Tibial nerve (tissue), 4 donors: ENCODE results near the gene GALE. TPM values are rescaled to one million over a fixed set of nuclear protein-coding genes. Genes with fewer than 3 reads are reported as not detected.
A peak's percentile ranks its signal among the peaks of the same experiment; 100 is the strongest.

Experiments used
- DNase-seq, 2 donors: peaks; one replicate each; pipeline ENCODE4 v3.0.0-alpha.2; 2019; ENCODE audit warnings: low spot score in 2 of 2
- H3K27ac ChIP-seq, 4 donors: fragments of 200-600 bp; sonication (generic) in 3 of 4; one replicate each; pipeline ENCODE4 v1.5.1; 2017 to 2019; ENCODE audit warnings: mild to moderate bottlenecking in 1 of 4
- H3K27me3 ChIP-seq, 2 donors: fragments of 200-600 bp; sonication (generic) in 1 of 2; one replicate each; pipeline versions ENCODE4 v1.5.1 to v1.6.0; 2017 to 2019
- H3K36me3 ChIP-seq, 3 donors: fragments of 200-600 bp; sonication (generic); one replicate each; pipeline ENCODE4 v1.5.1; 2018 to 2019
- H3K4me1 ChIP-seq, 4 donors: fragments of 200-600 bp; sonication (generic) in 3 of 4; one replicate each; pipeline ENCODE4 v1.5.1; 2017 to 2019
- H3K4me3 ChIP-seq, 4 donors: fragments of 200-600 bp; sonication (generic) in 3 of 4; one replicate each; pipeline ENCODE4 v1.5.1; 2017 to 2019; ENCODE audit warnings: mild to moderate bottlenecking in 1 of 4, moderate library complexity in 1 of 4
- H3K9me3 ChIP-seq, 4 donors: fragments of 200-600 bp; sonication (generic) in 3 of 4; one replicate each; pipeline ENCODE4 v1.5.1; 2017 to 2019
- EP300 ChIP-seq, 2 donors: sonication (generic); formaldehyde crosslinking; IDR thresholded peaks; one replicate each; pipeline ENCODE4 v1.6.1; 2017; ENCODE audit warnings: antibody characterized with exemption in 2 of 2, mild to moderate bottlenecking in 1 of 2
- POLR2A ChIP-seq, 2 donors: fragments of 450-650 bp; IDR thresholded peaks; one replicate each; pipeline ENCODE4 v1.6.1; 2017; ENCODE audit warnings: antibody characterized with exemption in 2 of 2, mild to moderate bottlenecking in 2 of 2, moderate library complexity in 2 of 2
- WGBS, 2 donors: methylation state at CpG; one replicate each; pipeline ENCODE4 v1.1.5; 2018; 5-methylcytosine and 5-hydroxymethylcytosine counted together
- total RNA-seq, 4 donors: library from RNA; depleted of rRNA; stranded (reverse); fragments of >200 nt; gene quantifications; one replicate each; pipeline ENCODE4 v1.1.0, GENCODE V29; 2016
- TF ChIP-seq, protein P1 (sequence below), 5 experiments: fragments of 200-600 bp in 3 of 5; fragments of 450-650 bp in 2 of 5; sonication (generic) in 3 of 5; IDR thresholded peaks; one replicate each; pipeline ENCODE4 v1.5.1; 2016 to 2019; ENCODE audit warnings: antibody characterized with exemption in 5 of 5, mild to moderate bottlenecking in 3 of 5, moderate library complexity in 2 of 5

GALE gene
- total RNA-seq, 4 donors from 2014 or later = 12.6 to 21.6 (median 15.8) TPM

GRCh38 chr1:23776217-23776616, 24.3 kb downstream of the GALE start:
- H3K27me3 ChIP-seq = no peaks in the 10 kb centered on the region
- TF ChIP-seq, protein P1, sequence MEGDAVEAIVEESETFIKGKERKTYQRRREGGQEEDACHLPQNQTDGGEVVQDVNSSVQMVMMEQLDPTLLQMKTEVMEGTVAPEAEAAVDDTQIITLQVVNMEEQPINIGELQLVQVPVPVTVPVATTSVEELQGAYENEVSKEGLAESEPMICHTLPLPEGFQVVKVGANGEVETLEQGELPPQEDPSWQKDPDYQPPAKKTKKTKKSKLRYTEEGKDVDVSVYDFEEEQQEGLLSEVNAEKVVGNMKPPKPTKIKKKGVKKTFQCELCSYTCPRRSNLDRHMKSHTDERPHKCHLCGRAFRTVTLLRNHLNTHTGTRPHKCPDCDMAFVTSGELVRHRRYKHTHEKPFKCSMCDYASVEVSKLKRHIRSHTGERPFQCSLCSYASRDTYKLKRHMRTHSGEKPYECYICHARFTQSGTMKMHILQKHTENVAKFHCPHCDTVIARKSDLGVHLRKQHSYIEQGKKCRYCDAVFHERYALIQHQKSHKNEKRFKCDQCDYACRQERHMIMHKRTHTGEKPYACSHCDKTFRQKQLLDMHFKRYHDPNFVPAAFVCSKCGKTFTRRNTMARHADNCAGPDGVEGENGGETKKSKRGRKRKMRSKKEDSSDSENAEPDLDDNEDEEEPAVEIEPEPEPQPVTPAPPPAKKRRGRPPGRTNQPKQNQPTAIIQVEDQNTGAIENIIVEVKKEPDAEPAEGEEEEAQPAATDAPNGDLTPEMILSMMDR (IDR thresholded peaks at IDR 0.05) = no peak
- no peak for TF ChIP-seq EP300 (IDR thresholded peaks at IDR 0.05)
- TF ChIP-seq POLR2A (IDR thresholded peaks at IDR 0.05) = no peak
- H3K4me3 ChIP-seq = no peak overlapping the region
- H3K4me1 ChIP-seq = peaks cover 3 to 48% (median 16%) of the 10 kb centered on the region in 4 donors
- DNase-seq = no peak
- peaks cover 0 to 15% (median 0%) of the 10 kb centered on the region in 3 donors for H3K36me3 ChIP-seq
- H3K9me3 ChIP-seq = no peaks in the 10 kb centered on the region
- 73 to 89% methylated on average over 2 of the region's 2 CpGs for WGBS, 2 donors
- H3K27ac ChIP-seq = no peak overlapping the region

GRCh38 chr1:23774174-23774880, 26.2 kb downstream of the GALE start:
- WGBS, 2 donors = 72 to 79% methylated on average over 6 of the region's 6 CpGs
- Histone ChIP-seq H3K4me3 (no peak overlapping the region), H3K27me3 (no peaks in the 10 kb centered on the region), H3K9me3 (no peaks in the 10 kb centered on the region), H3K27ac (no peak overlapping the region), H3K36me3 (peaks cover 0 to 14% (median 0%) of the 10 kb centered on the region in 3 donors), H3K4me1 (peaks cover 0 to 30% (median 13%) of the 10 kb centered on the region in 4 donors)
- TF ChIP-seq EP300 (IDR thresholded peaks at IDR 0.05) (no peak), POLR2A (IDR thresholded peaks at IDR 0.05) (no peak)
- TF ChIP-seq, protein P1 (IDR thresholded peaks at IDR 0.05) = no peak
- no peak for DNase-seq

DNA sequence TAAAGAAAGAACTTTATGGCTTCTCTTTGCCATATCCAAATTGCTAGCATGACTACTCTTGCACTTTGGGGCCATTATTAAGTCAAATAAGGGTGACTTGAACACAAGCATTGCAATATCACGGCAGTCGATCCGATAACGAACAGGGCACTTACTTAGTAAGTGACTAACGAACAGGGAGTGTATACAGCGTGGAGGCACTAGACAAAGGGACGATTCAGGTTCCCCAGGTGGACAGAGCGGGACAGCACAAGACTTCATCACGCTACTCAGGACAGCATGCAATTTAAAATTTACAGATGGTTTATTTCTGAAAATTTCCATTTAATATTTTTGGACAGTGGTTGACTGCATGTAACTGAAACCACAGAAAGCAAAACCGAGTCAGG, 27.7 kb downstream of the GALE start:
- 80 to 88% methylated on average over 10 of the region's 10 CpGs for WGBS, 2 donors
- no peak overlapping the region for H3K4me3 ChIP-seq

DNA sequence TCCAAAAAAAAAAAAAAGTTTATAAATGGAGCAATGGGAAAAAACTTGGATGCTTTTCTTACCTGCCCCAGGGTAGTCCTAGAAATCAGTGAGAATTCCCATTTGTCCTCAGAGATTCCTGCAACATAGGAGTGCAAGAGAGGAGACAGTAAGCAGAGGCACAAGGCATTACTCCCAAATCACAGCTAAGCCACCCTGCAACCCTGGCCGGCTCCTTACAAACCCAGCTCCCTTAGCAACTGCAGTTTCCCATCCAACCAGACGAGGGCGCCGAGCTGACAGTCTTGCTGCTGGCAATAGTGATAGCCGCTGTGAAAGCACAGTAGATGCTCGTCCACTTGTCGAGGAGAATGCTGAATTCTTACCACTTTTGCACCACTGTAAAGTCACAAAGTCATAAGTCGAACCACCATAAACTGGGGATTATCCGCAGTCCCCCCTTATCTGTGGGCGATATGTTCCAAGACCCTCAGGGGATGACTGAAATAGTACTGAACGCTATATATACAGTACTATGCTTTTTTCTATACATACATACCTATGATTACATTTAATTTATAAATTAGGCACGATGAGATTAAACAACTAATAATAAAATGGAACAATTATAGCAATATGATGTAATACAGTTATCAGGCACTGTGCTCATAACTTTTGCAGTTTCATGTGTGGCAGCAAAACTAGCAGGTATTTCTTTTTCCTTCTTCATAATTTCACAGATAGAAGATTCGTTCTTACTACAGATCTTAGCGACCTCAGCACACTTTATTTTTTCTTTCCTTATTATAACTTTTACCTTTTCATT, 28.3 kb downstream of the GALE start:
- peaks cover 0 to 17% (median 2%) of the 10 kb centered on the region in 4 donors for H3K4me1 ChIP-seq
- no peaks in the 10 kb centered on the region for H3K9me3 ChIP-seq
- no peak overlapping the region for H3K27ac ChIP-seq
- H3K4me3 ChIP-seq = no peak overlapping the region
- peaks cover 0 to 30% (median 0%) of the 10 kb centered on the region in 3 donors for H3K36me3 ChIP-seq
- H3K27me3 ChIP-seq = no peaks in the 10 kb centered on the region
- DNase-seq = peak; percentile 82 to 95
- 10 to 16% methylated on average over 14 of the region's 14 CpGs for WGBS, 2 donors
- TF ChIP-seq POLR2A (IDR thresholded peaks at IDR 0.05) (no peak), EP300 (IDR thresholded peaks at IDR 0.05) (peak in 1 of 2 donors; percentile 19)
- TF ChIP-seq, protein P1 (IDR thresholded peaks at IDR 0.05) = peak; percentile 78 to 95 (median 92)

More for the DNA sequence above, 27.7 kb downstream of the GALE start:
- Histone ChIP-seq H3K4me1 (peaks cover 0 to 23% (median 7%) of the 10 kb centered on the region in 4 donors), H3K27ac (no peak overlapping the region), H3K9me3 (no peaks in the 10 kb centered on the region), H3K36me3 (peaks cover 0 to 24% (median 0%) of the 10 kb centered on the region in 3 donors), H3K27me3 (no peaks in the 10 kb centered on the region)
- no peak for TF ChIP-seq EP300 (IDR thresholded peaks at IDR 0.05)
- TF ChIP-seq, protein P1 (IDR thresholded peaks at IDR 0.05) = no peak
- TF ChIP-seq POLR2A (IDR thresholded peaks at IDR 0.05) = no peak
- no peak for DNase-seq

DNA sequence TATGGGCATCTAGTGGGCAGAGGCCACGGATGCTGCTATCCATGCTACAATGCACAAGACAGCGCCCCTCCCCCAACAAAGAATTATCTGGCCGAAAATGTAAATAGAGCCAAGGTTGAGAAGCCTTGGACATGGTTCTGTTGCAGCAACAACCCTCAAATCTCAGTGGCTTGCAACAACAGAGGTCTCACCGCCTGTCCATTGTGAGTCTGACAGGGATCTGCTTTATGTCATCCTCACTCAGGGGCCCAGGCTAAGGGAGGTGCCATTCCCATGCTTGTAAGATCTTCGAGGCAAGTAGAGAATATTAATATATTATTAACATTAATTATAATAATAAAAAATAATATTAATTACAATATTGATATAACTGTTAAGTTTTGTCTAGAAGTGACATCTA, 31.8 kb downstream of the GALE start:
- Histone ChIP-seq H3K36me3 (peaks cover 0 to 57% (median 0%) of the 10 kb centered on the region in 3 donors), H3K27me3 (no peaks in the 10 kb centered on the region), H3K4me1 (peaks cover 0 to 5% (median 0%) of the 10 kb centered on the region in 4 donors), H3K9me3 (no peaks in the 10 kb centered on the region), H3K4me3 (no peak overlapping the region), H3K27ac (no peak overlapping the region)
- TF ChIP-seq EP300 (IDR thresholded peaks at IDR 0.05) = no peak
- TF ChIP-seq, protein P1 (IDR thresholded peaks at IDR 0.05) = no peak
- TF ChIP-seq POLR2A (IDR thresholded peaks at IDR 0.05) = no peak
- DNase-seq = no peak
- 86 to 90% methylated on average over 5 of the region's 5 CpGs for WGBS, 2 donors
